ENCODE measurements around the gene TREML4. TPM values are rescaled to one million over a fixed set of nuclear protein-coding genes. Genes with fewer than 3 reads are reported as not detected.
A peak's percentile ranks its signal among the peaks of the same experiment; 100 is the strongest.

Gene TREML4
- total and polyA plus RNA-seq, 9 of the 15 experiments (the other 6 are each of a cell fraction or from before 2014, with no cell fraction given): not detected

DNA sequence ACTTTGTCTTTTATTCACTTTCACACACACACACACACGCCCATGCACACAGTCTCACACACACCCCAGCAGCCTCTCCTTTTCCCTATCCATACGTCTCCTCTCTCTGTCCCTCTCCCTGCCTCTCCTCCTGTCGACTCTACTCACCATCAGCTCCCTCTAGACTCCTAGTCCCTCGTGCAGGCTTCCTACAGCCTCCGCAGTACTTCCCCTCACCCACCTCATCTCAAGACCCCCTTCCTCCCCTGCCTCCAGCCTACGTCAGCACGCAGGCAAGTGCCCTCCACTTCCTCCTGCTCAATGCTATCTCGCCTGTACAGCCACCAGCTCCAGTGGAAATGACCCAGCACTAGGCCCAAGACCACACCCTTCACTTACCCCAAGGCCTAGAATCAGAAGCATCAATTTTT is 26.4 kb upstream of the TREML4 start (continued):
- TF ChIP-seq SAFB (IDR thresholded peaks at IDR 0.05; ENCODE audit: borderline replicate concordance, low read depth, low read length) (no peak), ZNF764 (CRISPR knock-in tag; IDR thresholded peaks at IDR 0.05; ENCODE audit: low read depth) (no peak), ZNF224 (CRISPR knock-in tag; IDR thresholded peaks at IDR 0.05) (no peak), RB1 (IDR thresholded peaks at IDR 0.05; ENCODE audit: low read depth) (no peak), CBX2 (IDR thresholded peaks at IDR 0.05; ENCODE audit: insufficient read depth, low read length, poor library complexity, severe bottlenecking) (no peak), L3MBTL2 (IDR thresholded peaks at IDR 0.05) (peak; percentile 35; the same call in 1 of the 2 replicates), DMBX1 (CRISPR knock-in tag; IDR thresholded peaks at IDR 0.05; ENCODE audit: borderline replicate concordance) (no peak; the same call in 1 of the 2 replicates), ZNF830 (CRISPR knock-in tag; IDR thresholded peaks at IDR 0.05) (no peak), TBP (optimal IDR thresholded peaks at IDR 0.05; ENCODE audit: low read depth, low read length) (no peak), HNRNPK (IDR thresholded peaks at IDR 0.05; ENCODE audit: low read depth, low read length, poor library complexity, severe bottlenecking) (no peak), STAG1 (CRISPR knock-in tag; IDR thresholded peaks at IDR 0.05; ENCODE audit: borderline replicate concordance) (no peak), RFX7 (CRISPR knock-in tag; IDR thresholded peaks at IDR 0.05) (no peak), FOXP1 (CRISPR knock-in tag; IDR thresholded peaks at IDR 0.05) (no peak), HNRNPUL1 (IDR thresholded peaks at IDR 0.05; ENCODE audit: low read length) (no peak), ASH1L (IDR thresholded peaks at IDR 0.05; ENCODE audit: borderline replicate concordance, low read depth, partially characterized antibody) (no peak), MED1 (CRISPR knock-in tag; IDR thresholded peaks at IDR 0.05; ENCODE audit: borderline replicate concordance) (no peak), SIN3A (IDR thresholded peaks at IDR 0.05; ENCODE audit: borderline replicate concordance in 2 of 2, control insufficient read depth in 1 of 2, low read depth in 2 of 2, low read length in 2 of 2) (no peak), KLF10 (CRISPR knock-in tag; IDR thresholded peaks at IDR 0.05) (no peak), FOXM1 (IDR thresholded peaks at IDR 0.05; ENCODE audit: low read depth) (no peak), FOXM1 (CRISPR knock-in tag; IDR thresholded peaks at IDR 0.05; ENCODE audit: low read depth) (no peak), SRSF3 (IDR thresholded peaks at IDR 0.05; ENCODE audit: insufficient read depth, low read length) (no peak), ZNF212 (CRISPR knock-in tag; IDR thresholded peaks at IDR 0.05) (no peak), ZNF584 (CRISPR knock-in tag; IDR thresholded peaks at IDR 0.05; ENCODE audit: low read depth) (no peak), KAT7 (CRISPR knock-in tag; IDR thresholded peaks at IDR 0.05; ENCODE audit: borderline replicate concordance) (no peak)
- TF ChIP-seq, protein P1, sequence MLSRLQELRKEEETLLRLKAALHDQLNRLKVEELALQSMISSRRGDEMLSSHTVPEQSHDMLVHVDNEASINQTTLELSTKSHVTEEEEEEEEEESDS (CRISPR knock-in tag; IDR thresholded peaks at IDR 0.05): no peak
- TF ChIP-seq, protein P2, sequence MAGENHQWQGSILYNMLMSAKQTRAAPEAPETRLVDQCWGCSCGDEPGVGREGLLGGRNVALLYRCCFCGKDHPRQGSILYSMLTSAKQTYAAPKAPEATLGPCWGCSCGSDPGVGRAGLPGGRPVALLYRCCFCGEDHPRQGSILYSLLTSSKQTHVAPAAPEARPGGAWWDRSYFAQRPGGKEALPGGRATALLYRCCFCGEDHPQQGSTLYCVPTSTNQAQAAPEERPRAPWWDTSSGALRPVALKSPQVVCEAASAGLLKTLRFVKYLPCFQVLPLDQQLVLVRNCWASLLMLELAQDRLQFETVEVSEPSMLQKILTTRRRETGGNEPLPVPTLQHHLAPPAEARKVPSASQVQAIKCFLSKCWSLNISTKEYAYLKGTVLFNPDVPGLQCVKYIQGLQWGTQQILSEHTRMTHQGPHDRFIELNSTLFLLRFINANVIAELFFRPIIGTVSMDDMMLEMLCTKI (IDR thresholded peaks at IDR 0.05; ENCODE audit: partially characterized antibody): no peak
- TF ChIP-seq, protein P3, sequence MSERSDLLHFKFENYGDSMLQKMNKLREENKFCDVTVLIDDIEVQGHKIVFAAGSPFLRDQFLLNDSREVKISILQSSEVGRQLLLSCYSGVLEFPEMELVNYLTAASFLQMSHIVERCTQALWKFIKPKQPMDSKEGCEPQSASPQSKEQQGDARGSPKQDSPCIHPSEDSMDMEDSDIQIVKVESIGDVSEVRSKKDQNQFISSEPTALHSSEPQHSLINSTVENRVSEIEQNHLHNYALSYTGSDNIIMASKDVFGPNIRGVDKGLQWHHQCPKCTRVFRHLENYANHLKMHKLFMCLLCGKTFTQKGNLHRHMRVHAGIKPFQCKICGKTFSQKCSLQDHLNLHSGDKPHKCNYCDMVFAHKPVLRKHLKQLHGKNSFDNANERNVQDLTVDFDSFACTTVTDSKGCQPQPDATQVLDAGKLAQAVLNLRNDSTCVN (CRISPR knock-in tag; IDR thresholded peaks at IDR 0.05): no peak
